GM19455 (cell line): Measurements from ENCODE around the gene CDIPT.

ENCODE experiments used
- ATAC-seq: cut with Tn5 transposase; IDR thresholded peaks from one replicate; pipeline ENCODE4 v1.9.1; 2021; ENCODE audit not compliant: unreplicated experiment

Gene CDIPT

GRCh38 chr16:29860218-29860617 is 2.8 kb downstream of the CDIPT start:
- no peak for ATAC-seq

GRCh38 chr16:29858974-29859373 is 4.1 kb downstream of the CDIPT start:
- ATAC-seq: no peak

- ATAC-seq: no peak
These were observed 4.7 kb downstream of the CDIPT start for GRCh38 chr16:29858149-29858849.

- no peak for ATAC-seq
These were observed 5.8 kb downstream of the CDIPT start for GRCh38 chr16:29857133-29857760.

- no peak for ATAC-seq
These were observed 8.4 kb downstream of the CDIPT start for GRCh38 chr16:29854520-29855100.

GRCh38 chr16:29852654-29853053 is 10.4 kb downstream of the CDIPT start:
- no peak for ATAC-seq

GRCh38 chr16:29850998-29851397 is 12.0 kb downstream of the CDIPT start:
- no peak for ATAC-seq

- no peak for ATAC-seq
These were observed 13.5 kb downstream of the CDIPT start for GRCh38 chr16:29849505-29849904.

GRCh38 chr16:29848420-29849297 is 14.4 kb downstream of the CDIPT start:
- no peak for ATAC-seq

- no peak for ATAC-seq
These were observed 17.4 kb downstream of the CDIPT start for GRCh38 chr16:29845656-29846055.

- ATAC-seq: no peak
These were observed 18.3 kb downstream of the CDIPT start for GRCh38 chr16:29844575-29845331.

- ATAC-seq: no peak
These were observed 19.1 kb downstream of the CDIPT start for GRCh38 chr16:29843931-29844330.

- ATAC-seq: no peak
These were observed 20.2 kb downstream of the CDIPT start for GRCh38 chr16:29842732-29843346.

- no peak for ATAC-seq
These were observed 21.4 kb downstream of the CDIPT start for GRCh38 chr16:29841631-29842030.

- no peak for ATAC-seq
These were observed 22.8 kb downstream of the CDIPT start for GRCh38 chr16:29840240-29840639.

- no peak for ATAC-seq
These were observed 23.2 kb downstream of the CDIPT start for GRCh38 chr16:29839822-29840221.

- ATAC-seq: no peak
These were observed 25.2 kb downstream of the CDIPT start for GRCh38 chr16:29837841-29838240.

- no peak for ATAC-seq
These were observed 26.4 kb downstream of the CDIPT start for GRCh38 chr16:29836623-29837022.

- no peak for ATAC-seq
These were observed 27.1 kb downstream of the CDIPT start for GRCh38 chr16:29835926-29836325.

GRCh38 chr16:29834079-29834478 is 28.9 kb downstream of the CDIPT start:
- ATAC-seq: no peak
